SK-N-SH treated with all-trans-retinoic acid at 6 μM for 48 hours (cell line): ENCODE measurements around the gene FLT1.

Experiments
- ATAC-seq: fragments of 200-7000 bp; cut with Tn5 transposase; 3 replicates; pipeline ENCODE4 v1.9.1; 2020; ENCODE audit warnings: mild to moderate bottlenecking, moderate library complexity
- ARNTL ChIP-seq: fragments of 450-650 bp; formaldehyde crosslinking; IDR thresholded peaks from 2 replicates; pipeline ENCODE4 v1.5.0; 2020; ENCODE audit warnings: low read depth, mild to moderate bottlenecking, moderate library complexity, borderline replicate concordance
- BACH2 ChIP-seq: fragments of 250-450 bp; sonication (Bioruptor Pico); IDR thresholded peaks from 2 replicates; pipeline ENCODE4 v1.9.0; 2021; ENCODE audit warnings: mild to moderate bottlenecking, borderline replicate concordance
- CSDC2 ChIP-seq: fragments of 250-450 bp; sonication (Bioruptor Pico); IDR thresholded peaks from 2 replicates; pipeline ENCODE4 v1.5.0; 2020; ENCODE audit warnings: mild to moderate bottlenecking, moderate library complexity
- ESRRG ChIP-seq: fragments of 250-450 bp; sonication (Bioruptor Pico); IDR thresholded peaks from 2 replicates; pipeline ENCODE4 v1.6.1; 2021; ENCODE audit warnings: mild to moderate bottlenecking
- GLIS3 ChIP-seq: fragments of 250-450 bp; sonication (Bioruptor Pico); IDR thresholded peaks from 2 replicates; pipeline ENCODE4 v1.5.0; 2020; ENCODE audit warnings: mild to moderate bottlenecking, moderate library complexity
- ISL1 ChIP-seq: fragments of 250-450 bp; sonication (Bioruptor Pico); IDR thresholded peaks from 2 replicates; pipeline ENCODE4 v2.1.2; 2022; ENCODE audit warnings: mild to moderate bottlenecking, moderate library complexity
- OSR1 ChIP-seq: fragments of 250-450 bp; sonication (Bioruptor Pico); IDR thresholded peaks from 2 replicates; pipeline ENCODE4 v1.8.0; 2022; ENCODE audit warnings: moderate library complexity, mild to moderate bottlenecking, inconsistent platforms
- PPARA ChIP-seq: fragments of 250-450 bp; sonication (Bioruptor Pico); IDR thresholded peaks from 2 replicates; pipeline ENCODE4 v1.5.0; 2020; ENCODE audit warnings: mild to moderate bottlenecking, borderline replicate concordance
- RARB ChIP-seq: fragments of 250-450 bp; sonication (Bioruptor Pico); IDR thresholded peaks from 2 replicates; pipeline ENCODE4 v1.8.0; 2021; ENCODE audit warnings: mild to moderate bottlenecking, moderate library complexity
- SNAI2 ChIP-seq: fragments of 250-450 bp; sonication (Bioruptor Pico); IDR thresholded peaks from 2 replicates; pipeline ENCODE4 v1.5.0; 2020; ENCODE audit warnings: mild to moderate bottlenecking, moderate library complexity
- ZC3H10 ChIP-seq: fragments of 250-450 bp; sonication (Bioruptor Pico); IDR thresholded peaks from 2 replicates; pipeline ENCODE4 v1.5.1; 2021; ENCODE audit warnings: mild to moderate bottlenecking, moderate library complexity
- ZFP3 ChIP-seq: fragments of 250-450 bp; sonication (Bioruptor Pico); IDR thresholded peaks from 2 replicates; pipeline ENCODE4 v1.5.0; 2020; ENCODE audit warnings: mild to moderate bottlenecking, moderate library complexity
- ZFP30 ChIP-seq: fragments of 450-650 bp; formaldehyde crosslinking; IDR thresholded peaks from 2 replicates; pipeline ENCODE4 v1.5.0; 2022; ENCODE audit warnings: mild to moderate bottlenecking, moderate library complexity
- ZNF565 ChIP-seq: fragments of 450-650 bp; formaldehyde crosslinking; conservative IDR thresholded peaks from 2 replicates; pipeline ENCODE4 v1.5.0; 2020; ENCODE audit warnings: low read depth, mild to moderate bottlenecking, moderate library complexity
- ZNF70 ChIP-seq: fragments of 450-650 bp; formaldehyde crosslinking; IDR thresholded peaks from 2 replicates; pipeline ENCODE4 v1.5.0; 2020; ENCODE audit warnings: mild to moderate bottlenecking, moderate library complexity
- ZNF8 ChIP-seq: fragments of 450-650 bp; formaldehyde crosslinking; IDR thresholded peaks from 2 replicates; pipeline ENCODE4 v1.5.0; 2020; ENCODE audit warnings: mild to moderate bottlenecking, moderate library complexity
- TF ChIP-seq, protein P1 (sequence below): fragments of 250-450 bp; sonication (Bioruptor Pico); IDR thresholded peaks from 2 replicates; pipeline ENCODE4 v1.5.0; 2020; ENCODE audit warnings: mild to moderate bottlenecking, moderate library complexity
- TF ChIP-seq, protein P2 (sequence below): fragments of 250-450 bp; sonication (Bioruptor Pico); IDR thresholded peaks from 2 replicates; pipeline ENCODE4 v1.5.1; 2020; ENCODE audit warnings: low read depth, mild to moderate bottlenecking, moderate library complexity
- TF ChIP-seq, protein P3 (sequence below): fragments of 250-450 bp; sonication (Bioruptor Pico); IDR thresholded peaks from 2 replicates; pipeline ENCODE4 v1.5.1; 2021; ENCODE audit warnings: mild to moderate bottlenecking, moderate library complexity
- TF ChIP-seq, protein P4 (sequence below): fragments of 250-450 bp; sonication (Bioruptor Pico); IDR thresholded peaks from 2 replicates; pipeline ENCODE4 v1.8.0; 2021; ENCODE audit warnings: low read depth, mild to moderate bottlenecking, moderate library complexity, borderline replicate concordance

The FLT1 gene

DNA sequence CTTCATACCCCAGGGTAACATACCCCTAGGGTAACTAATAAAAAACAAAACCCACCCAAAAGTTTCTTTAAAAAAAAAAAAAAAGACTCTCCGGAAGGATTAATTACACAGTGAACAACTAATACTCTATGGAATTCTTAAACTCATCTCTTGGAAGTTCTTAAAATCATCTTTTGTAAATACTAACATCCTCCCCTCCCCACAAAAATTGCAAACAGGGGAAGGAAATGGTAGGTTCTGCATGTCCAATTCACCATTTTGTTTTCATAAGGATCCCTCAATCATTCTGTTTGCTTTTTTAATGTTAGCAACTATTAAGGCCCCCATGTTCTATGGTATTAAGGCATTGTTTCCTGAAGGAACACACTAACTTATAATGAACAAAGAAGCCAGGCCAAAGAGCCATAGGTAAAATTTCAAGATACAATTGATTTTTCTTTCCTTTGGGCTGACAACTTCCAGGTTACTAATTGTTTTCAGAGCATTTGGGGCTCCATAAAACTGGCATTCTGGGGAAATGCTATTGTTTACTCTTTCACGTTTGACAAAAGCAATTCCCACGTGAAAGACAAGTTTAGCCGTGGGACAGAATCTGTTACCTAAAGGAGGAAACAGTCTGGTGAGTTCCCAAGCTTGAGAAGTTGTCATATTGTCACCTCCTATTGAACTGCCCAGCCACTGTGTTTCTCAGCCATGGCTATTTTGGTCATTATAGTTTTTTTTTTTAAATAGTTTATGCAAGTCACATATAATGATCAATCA, 107.0 kb downstream of the FLT1 start:
- ATAC-seq: no peak
- no peak for TF ChIP-seq ISL1 (CRISPR knock-in tag)
- TF ChIP-seq ESRRG (CRISPR knock-in tag): no peak
- TF ChIP-seq, protein P1, sequence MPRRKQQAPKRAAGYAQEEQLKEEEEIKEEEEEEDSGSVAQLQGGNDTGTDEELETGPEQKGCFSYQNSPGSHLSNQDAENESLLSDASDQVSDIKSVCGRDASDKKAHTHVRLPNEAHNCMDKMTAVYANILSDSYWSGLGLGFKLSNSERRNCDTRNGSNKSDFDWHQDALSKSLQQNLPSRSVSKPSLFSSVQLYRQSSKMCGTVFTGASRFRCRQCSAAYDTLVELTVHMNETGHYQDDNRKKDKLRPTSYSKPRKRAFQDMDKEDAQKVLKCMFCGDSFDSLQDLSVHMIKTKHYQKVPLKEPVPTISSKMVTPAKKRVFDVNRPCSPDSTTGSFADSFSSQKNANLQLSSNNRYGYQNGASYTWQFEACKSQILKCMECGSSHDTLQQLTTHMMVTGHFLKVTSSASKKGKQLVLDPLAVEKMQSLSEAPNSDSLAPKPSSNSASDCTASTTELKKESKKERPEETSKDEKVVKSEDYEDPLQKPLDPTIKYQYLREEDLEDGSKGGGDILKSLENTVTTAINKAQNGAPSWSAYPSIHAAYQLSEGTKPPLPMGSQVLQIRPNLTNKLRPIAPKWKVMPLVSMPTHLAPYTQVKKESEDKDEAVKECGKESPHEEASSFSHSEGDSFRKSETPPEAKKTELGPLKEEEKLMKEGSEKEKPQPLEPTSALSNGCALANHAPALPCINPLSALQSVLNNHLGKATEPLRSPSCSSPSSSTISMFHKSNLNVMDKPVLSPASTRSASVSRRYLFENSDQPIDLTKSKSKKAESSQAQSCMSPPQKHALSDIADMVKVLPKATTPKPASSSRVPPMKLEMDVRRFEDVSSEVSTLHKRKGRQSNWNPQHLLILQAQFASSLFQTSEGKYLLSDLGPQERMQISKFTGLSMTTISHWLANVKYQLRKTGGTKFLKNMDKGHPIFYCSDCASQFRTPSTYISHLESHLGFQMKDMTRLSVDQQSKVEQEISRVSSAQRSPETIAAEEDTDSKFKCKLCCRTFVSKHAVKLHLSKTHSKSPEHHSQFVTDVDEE: no peak
- no peak for TF ChIP-seq BACH2 (CRISPR knock-in tag)
- TF ChIP-seq, protein P2, sequence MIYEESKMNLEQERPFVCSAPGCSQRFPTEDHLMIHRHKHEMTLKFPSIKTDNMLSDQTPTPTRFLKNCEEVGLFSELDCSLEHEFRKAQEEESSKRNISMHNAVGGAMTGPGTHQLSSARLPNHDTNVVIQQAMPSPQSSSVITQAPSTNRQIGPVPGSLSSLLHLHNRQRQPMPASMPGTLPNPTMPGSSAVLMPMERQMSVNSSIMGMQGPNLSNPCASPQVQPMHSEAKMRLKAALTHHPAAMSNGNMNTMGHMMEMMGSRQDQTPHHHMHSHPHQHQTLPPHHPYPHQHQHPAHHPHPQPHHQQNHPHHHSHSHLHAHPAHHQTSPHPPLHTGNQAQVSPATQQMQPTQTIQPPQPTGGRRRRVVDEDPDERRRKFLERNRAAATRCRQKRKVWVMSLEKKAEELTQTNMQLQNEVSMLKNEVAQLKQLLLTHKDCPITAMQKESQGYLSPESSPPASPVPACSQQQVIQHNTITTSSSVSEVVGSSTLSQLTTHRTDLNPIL (CRISPR knock-in tag): no peak
- no peak for TF ChIP-seq RARB (CRISPR knock-in tag)

DNA sequence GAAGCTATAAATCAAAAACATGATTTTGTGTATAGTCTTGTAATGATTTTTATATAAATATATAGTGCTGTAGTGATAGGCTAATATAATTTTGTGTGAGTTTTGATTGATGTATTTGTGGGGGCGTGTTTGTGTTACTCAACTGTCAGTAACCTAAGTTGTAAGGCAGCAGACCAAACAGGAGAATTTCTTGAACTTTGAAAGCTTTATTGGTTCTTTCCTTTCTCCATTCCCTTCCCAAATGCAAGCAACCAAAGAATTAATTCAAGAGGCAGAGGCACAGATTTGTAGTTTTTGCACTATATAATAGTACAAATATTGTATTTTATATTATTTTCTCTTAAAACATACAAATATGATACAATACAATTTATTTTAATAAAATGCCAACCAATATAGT, 109.6 kb downstream of the FLT1 start:
- TF ChIP-seq ZC3H10: no peak
- no peak for TF ChIP-seq ZNF565 (CRISPR knock-in tag)
- no peak for TF ChIP-seq GLIS3
- no peak for TF ChIP-seq ZFP30 (CRISPR knock-in tag)
- no peak for TF ChIP-seq PPARA
- TF ChIP-seq SNAI2: no peak
- TF ChIP-seq RARB (CRISPR knock-in tag): no peak
- TF ChIP-seq, protein P3, sequence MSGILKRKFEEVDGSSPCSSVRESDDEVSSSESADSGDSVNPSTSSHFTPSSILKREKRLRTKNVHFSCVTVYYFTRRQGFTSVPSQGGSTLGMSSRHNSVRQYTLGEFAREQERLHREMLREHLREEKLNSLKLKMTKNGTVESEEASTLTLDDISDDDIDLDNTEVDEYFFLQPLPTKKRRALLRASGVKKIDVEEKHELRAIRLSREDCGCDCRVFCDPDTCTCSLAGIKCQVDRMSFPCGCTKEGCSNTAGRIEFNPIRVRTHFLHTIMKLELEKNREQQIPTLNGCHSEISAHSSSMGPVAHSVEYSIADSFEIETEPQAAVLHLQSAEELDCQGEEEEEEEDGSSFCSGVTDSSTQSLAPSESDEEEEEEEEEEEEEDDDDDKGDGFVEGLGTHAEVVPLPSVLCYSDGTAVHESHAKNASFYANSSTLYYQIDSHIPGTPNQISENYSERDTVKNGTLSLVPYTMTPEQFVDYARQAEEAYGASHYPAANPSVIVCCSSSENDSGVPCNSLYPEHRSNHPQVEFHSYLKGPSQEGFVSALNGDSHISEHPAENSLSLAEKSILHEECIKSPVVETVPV (CRISPR knock-in tag): no peak
- TF ChIP-seq, protein P4, sequence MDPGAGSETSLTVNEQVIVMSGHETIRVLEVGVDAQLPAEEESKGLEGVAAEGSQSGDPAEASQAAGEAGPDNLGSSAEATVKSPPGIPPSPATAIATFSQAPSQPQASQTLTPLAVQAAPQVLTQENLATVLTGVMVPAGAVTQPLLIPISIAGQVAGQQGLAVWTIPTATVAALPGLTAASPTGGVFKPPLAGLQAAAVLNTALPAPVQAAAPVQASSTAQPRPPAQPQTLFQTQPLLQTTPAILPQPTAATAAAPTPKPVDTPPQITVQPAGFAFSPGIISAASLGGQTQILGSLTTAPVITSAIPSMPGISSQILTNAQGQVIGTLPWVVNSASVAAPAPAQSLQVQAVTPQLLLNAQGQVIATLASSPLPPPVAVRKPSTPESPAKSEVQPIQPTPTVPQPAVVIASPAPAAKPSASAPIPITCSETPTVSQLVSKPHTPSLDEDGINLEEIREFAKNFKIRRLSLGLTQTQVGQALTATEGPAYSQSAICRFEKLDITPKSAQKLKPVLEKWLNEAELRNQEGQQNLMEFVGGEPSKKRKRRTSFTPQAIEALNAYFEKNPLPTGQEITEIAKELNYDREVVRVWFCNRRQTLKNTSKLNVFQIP (CRISPR knock-in tag): no peak
- TF ChIP-seq ESRRG (CRISPR knock-in tag): no peak
- no peak for TF ChIP-seq ZNF70 (CRISPR knock-in tag)
- no peak for TF ChIP-seq ARNTL (CRISPR knock-in tag)
- no peak for TF ChIP-seq OSR1 (CRISPR knock-in tag)
- TF ChIP-seq ZFP3 (CRISPR knock-in tag): no peak
- no peak for TF ChIP-seq ZNF8 (CRISPR knock-in tag)
- TF ChIP-seq, protein P1: no peak
- TF ChIP-seq CSDC2: no peak
- no peak for ATAC-seq

DNA sequence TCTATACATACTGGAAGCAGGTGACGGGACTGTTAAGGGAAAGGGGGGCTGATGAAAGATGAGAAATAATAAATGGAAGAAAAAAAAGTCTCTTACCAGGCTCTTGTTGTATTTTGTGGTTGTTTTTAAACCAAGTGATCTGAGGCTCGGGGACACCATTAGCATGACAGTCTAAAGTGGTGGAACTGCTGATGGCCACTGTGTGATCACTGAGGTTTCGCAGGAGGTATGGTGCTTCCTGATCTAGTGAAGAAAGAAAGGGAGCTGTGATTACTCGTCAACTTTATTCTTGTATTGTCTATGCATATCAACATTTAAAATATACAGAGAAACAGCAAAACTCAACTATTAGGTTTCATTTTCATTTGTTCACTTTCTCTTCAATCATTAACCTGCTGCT, 110.1 kb downstream of the FLT1 start:
- TF ChIP-seq, protein P1: no peak
- TF ChIP-seq OSR1 (CRISPR knock-in tag) (no peak), ZC3H10 (no peak)
- no peak for ATAC-seq
